ENCODE results near the gene CERS3.

- TF ChIP-seq CTCF (IDR thresholded peaks at IDR 0.05; ENCODE audit: insufficient read depth, low read length, poor library complexity, severe bottlenecking) (no peak), EZH2phosphoT487 (conservative IDR thresholded peaks at IDR 0.05; ENCODE audit: low read length) (no peak)
These were observed 90.2 kb downstream of the CERS3 start for GRCh38 chr15:100438570-100438969.
